NCI-H1048 (cell line): Measurements from ENCODE around the gene FIG4.
"Not testable (repeated sequence)": the region's sequence is repeated elsewhere in the genome, so short reads cannot be mapped to it uniquely, and the experiment has no call there.

Source experiments
- DNase-seq: peaks from one replicate; lab custom pipeline; 2025; lab: John Stamatoyannopoulos, UW

FIG4 gene

DNA sequence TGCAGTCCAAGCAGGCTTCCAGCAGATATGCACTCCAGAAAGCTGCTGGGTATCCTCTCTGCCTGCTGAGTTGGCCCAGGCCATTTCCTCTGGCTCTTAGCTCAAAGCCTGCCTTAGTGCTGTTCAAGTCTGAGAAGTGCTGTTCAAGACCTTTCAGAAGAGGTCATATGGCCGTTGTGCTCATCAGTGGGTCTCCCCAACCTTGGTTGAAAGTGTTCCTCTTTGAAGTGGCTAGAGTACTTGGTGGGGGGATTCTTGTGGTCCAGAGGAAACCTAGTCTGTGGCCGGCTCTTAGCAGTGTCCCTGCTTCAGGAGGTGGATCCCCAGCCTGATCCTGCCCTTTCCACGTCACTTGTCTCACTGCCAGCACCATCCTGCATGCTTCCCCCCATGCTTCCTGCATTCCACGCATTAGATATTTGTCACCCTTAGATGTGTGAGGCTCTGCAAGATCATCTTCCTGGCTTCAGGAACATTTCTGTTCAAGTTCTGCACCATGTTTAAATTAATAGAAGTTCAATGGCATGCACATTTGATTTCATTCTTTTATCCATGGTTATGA is 105.0 kb downstream of the FIG4 start:
- DNase-seq, result no peak

DNA sequence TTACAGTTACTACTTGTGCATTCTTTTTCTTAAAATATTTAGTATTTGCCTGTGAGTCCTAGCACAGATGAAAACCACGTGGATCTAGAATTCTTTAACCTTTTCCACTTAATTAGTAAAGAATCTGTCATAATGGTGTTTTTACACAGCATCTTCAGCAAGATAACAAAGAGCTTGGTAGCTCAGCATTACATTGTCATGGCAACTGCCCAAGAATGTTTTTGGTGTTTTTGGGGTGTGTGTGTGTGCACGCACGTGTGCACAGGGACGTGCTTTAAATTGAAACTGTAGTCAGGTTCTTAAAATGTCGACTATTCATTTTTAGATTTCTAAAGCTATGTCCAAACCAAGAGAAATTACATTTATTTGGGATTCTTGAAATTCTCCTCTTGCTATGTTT is 108.0 kb downstream of the FIG4 start:
- no peak for DNase-seq

DNA sequence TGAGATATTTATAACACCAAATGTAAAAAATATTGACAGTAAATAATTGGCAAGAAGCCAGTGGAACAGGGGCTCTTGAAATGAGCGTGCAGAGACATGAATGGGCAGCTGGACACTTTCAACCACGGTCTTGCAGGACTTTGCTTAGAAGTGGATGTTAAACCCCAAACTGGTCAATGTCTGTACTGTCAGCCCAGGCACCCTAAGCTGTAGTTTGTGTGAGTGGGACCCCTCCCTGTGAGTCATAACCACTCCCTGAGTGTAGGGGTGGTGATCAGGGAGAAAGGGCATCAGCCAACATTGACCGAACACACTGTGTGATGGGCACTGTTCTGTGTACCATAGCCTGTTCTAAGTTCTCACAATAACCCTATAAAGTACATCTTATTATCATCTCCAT is 108.6 kb downstream of the FIG4 start:
- DNase-seq, result no peak

DNA sequence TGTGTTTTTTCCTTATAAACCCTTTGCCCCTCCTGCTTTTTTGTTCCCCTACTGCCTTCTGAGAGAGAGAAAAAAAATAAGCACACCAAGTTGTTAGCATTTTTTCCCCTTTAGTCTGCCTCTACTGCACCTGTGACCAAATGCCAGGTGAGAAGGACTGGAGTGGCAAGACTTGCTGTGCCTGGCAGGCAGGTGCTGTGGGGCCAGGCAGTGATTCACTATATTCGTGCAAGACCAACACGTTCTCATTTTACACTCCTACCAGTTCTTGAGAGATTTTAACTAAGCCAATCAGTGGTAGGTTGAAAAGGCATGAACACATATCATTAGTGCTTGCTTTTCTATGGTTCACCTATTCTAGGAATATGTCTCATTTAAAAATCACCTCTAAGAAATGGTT is 109.7 kb downstream of the FIG4 start:
- no peak for DNase-seq

DNA sequence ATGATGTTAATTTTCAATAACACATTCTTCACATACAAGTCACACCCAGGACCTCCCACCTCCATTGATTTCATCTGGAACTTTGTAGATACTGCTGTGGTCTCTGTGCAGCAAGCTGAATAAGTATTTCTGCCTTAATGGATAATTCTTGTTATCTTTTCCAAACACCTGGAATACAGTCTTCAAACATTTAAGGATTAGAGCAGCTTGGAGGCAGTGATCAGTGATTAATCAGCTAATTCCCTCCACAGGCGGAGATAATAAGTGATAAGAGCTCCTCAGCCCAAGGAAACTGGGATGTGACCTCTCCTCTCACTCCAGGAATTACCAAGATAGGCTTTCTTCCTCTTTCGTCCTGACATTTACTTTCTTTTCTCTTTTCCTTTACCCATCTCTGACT is 110.7 kb downstream of the FIG4 start:
- no peak for DNase-seq

GRCh38 chr6:109804020-109804419 is 112.9 kb downstream of the FIG4 start:
- DNase-seq, result no peak

DNA sequence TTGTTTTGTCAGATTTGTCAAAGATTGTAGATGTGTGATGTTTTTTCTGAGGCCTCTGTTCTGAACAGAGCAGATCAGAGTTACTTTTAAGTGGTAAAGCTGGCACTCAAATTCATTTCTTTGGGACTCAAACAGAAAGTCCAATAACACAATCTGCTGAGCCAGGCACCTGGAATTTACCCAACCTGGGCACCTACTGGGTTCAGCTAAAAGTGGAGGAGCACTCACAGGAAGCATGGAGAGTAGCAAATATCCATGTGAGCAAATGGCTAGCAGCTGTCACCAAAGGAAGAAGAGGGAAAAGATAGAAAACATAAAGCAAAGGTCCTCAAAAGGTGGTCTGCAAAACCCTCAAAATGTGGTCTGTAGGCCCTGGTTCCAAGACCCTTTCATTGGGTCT is 116.8 kb downstream of the FIG4 start:
- DNase-seq, result no peak

DNA sequence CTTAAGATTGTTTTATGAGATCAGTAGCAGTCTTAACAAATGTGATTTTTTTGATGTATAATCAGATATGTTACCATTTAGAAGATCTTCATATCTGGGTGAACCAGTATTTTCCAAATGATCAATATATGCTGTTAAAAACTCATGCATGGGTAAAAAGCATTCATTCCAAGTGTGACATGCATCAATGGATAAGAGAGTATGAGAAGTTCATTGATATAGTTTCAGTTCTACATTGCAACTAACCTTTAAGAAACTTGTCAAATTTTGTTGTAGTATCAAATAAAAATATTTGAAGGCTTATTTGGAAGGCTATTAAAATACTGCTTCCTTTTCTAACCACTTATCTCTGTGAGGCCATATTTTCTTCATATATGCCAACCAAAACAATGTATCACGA is 117.7 kb downstream of the FIG4 start:
- no peak for DNase-seq

DNA sequence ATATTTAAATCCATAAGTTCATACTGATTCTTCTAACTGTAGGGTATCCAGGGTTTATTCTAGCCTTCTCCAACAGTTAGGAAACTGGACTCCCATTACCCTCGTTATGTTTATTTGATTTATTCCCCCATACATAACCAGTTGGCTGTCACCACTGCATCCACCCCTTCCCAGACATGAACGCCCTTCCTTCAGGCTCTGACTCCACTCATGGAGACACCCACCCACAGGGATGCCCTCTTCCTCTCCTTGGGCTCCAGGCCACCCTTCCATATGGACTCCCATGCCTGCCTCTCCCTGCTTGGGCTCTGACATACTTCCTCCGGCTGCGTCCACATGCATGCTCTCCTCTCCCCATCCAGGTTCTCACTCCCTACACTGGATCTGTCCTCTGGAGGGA is 124.0 kb downstream of the FIG4 start:
- no peak for DNase-seq

GRCh38 chr6:109816452-109817374 is 125.6 kb downstream of the FIG4 start:
- no peak for DNase-seq

GRCh38 chr6:109820706-109821350 is 129.7 kb downstream of the FIG4 start:
- DNase-seq, result no peak

- no peak for DNase-seq
Measured at GRCh38 chr6:109821428-109821827, 130.3 kb downstream of the FIG4 start.

DNA sequence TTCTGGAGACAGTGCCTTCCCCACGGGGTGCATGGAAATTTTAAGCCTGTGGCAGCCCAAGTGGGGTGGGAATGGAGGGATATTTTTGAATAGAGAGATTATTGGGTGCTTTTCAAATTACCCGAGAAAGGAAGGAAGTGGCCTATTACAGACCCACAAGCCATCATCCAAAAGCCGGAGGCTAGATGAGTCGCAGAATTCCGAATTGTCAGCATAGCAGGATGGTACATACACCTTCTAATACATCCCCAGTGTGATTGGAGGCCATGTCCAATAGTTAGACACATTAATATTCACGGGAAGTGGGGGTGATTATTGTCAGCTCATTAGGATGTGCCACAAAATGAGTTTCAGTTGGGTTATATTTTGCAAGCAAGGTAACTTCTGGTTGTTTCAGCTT is 133.0 kb downstream of the FIG4 start:
- no peak for DNase-seq

- no peak for DNase-seq
Measured at GRCh38 chr6:109826551-109826950, 135.5 kb downstream of the FIG4 start.

DNA sequence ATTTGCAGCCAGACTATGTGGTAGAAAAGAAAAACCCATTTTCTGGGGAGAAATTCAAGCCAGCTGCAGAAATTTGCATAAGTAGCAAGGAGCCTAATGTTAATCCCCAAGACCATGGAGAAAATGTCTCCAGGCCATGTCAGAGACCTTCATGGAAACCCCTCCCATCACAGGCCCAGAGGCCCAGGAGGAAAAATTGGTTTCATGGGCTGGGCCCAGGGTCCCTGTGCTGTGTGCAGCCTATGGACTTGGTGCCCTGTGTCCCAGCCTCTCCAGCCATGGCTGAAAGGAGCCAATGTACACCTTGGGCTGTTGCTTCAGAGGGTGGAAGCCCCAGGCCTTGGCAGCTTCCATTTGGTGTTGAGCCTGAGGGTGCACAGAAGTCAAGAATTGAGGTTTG is 140.3 kb downstream of the FIG4 start:
- not testable (repeated sequence) for DNase-seq

DNA sequence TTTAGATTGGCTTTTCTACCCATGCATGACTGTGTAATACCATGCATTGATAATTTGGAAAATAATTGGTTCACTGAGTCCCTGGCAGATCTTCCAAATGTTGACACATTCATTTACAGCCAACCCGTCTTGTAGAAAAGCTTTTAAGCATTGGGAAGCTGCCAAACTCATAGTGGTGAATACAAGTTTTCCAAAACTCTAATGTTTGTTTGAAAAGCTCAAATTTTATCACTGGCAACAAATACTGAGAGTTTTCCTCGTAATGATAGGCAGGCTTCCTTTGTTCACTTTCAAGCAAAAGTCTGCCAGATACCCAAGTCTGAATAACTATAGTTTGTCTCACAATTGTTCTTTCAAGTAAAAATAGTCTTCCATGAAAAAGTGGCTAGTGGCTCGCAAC is 143.0 kb downstream of the FIG4 start:
- DNase-seq, result no peak

DNA sequence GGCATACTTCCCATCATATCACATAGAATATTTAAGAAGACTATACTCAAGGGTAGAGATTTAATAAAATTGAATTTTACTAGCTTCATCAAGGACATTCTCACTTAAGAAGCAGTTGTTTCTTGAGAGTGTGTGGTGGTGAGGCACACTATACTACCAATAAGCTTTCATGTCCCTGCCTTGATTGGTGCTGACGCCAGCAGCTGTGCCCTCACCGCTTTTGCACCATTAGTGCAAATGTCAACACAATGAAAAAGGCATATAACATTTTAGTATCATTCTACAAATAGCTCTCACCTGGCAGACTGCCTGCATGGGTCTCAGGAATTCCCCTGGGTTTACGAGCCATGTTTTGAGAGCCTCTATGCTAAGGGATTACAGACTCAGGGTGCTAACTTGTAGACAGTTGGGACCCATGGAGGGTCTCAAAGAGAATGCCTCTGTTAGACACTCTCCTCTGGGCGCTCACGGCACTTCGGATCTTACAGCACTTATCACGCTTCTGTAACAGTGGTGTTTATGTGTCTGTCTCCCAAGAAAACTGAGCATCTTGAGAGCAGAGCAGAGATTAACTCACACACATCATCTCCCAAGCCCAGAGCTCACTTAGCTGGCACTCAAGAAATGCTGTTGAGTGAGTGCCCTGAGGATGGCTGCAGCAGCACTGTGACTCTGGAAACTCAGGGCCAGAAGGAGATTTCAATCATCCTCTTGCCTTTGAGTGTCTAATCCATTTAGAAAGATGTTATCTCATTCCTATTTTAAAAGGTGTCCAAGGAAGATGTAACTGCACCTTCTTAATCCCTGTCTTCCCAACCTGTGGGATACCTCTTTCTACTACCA is 143.7 kb downstream of the FIG4 start:
- no peak for DNase-seq

GRCh38 chr6:109840034-109840433 is 148.9 kb downstream of the FIG4 start:
- no peak for DNase-seq

DNA sequence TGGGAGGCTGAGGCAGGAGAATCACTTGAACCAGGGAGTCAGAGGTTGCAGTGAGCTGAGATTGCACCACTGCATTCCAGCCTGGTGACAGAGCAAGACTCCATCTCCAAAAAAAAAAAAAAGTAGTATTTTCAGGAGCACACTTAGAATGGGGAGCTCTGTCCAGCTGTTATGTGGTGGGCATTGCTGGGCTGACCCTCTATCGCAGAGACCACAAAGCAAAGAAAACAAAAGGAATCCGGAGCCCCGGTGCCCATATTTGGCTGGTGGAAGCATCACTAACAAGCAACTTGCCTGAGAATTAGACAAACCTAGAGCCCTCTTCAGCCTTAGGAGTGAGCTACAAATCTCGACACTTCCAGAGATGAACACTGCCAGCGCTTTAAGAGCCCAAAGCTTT is 149.7 kb downstream of the FIG4 start:
- no peak for DNase-seq

DNA sequence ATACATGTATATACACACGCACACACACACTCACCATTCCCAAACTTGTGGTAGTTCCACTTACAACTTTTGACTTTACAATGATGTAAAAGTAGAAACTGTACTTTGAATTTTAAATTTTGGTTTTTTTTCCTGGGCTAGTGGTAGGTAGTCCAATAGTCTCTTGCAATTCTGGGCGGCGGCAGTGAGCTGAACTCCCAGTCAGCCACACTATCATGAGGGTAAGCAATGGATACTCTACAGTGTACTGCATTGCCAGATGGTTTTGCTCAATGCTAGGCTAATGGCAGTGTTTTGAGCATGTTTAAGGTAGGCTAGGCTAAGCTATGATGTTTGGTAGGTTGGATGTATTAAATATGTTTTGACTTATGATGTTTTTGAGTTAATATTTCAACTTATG is 150.8 kb downstream of the FIG4 start:
- DNase-seq, result no peak

GRCh38 chr6:109852713-109853112 is 161.6 kb downstream of the FIG4 start:
- no peak for DNase-seq

GRCh38 chr6:109853426-109853825 is 162.3 kb downstream of the FIG4 start:
- DNase-seq, result no peak
